Kidney (tissue), 14 donors: ENCODE measurements around the gene GMDS. TPM values are rescaled to one million over a fixed set of nuclear protein-coding genes. Genes with fewer than 3 reads are reported as not detected.
A peak's percentile ranks its signal among the peaks of the same experiment; 100 is the strongest.
"Not testable (repeated sequence)": the region's sequence is repeated elsewhere in the genome, so short reads cannot be mapped to it uniquely, and the experiment has no call there.

ENCODE experiments used
- DNase-seq, 5 donors: peaks; one replicate each; pipeline ENCODE4 v3.0.0-alpha.2; 2013 to 2020
- FAIRE-seq: peaks from 2 replicates; lab custom pipeline; 2012; peaks lifted over from hg19 to GRCh38; lab: Jason Lieb, UNC
- H3K27ac ChIP-seq, 2 donors: one replicate each; pipeline ENCODE4 v1.7.0; 2013; ENCODE audit warnings: low read depth in 2 of 2, low read length in 2 of 2, inconsistent platforms in 1 of 2
- H3K27me3 ChIP-seq: one replicate; pipeline ENCODE4 v1.7.1; 2013; ENCODE audit warnings: low read length, inconsistent platforms; ENCODE audit not compliant: control insufficient read depth, insufficient read depth
- H3K36me3 ChIP-seq, 3 donors: one replicate each; pipeline versions ENCODE4 v1.7.0 to v1.7.1; 2013; ENCODE audit warnings: low read length in 3 of 3, control low read depth in 1 of 3, inconsistent platforms in 1 of 3; ENCODE audit not compliant: insufficient read depth in 3 of 3, control insufficient read depth in 2 of 3
- H3K4me1 ChIP-seq, 3 donors: one replicate each; pipeline versions ENCODE4 v1.7.0 to v1.7.1; 2013; ENCODE audit warnings: low read length in 3 of 3, inconsistent platforms in 1 of 3, low read depth in 1 of 3; ENCODE audit not compliant: control insufficient read depth in 2 of 3, insufficient read depth in 2 of 3
- H3K4me3 ChIP-seq, 3 donors: one replicate each; pipeline versions ENCODE4 v1.7.0 to v1.8.1; 2013; ENCODE audit warnings: low read length in 3 of 3, control low read depth in 1 of 3, inconsistent platforms in 1 of 3
- H3K9ac ChIP-seq, 3 donors: one replicate each; pipeline versions ENCODE4 v1.7.0 to v1.7.1; 2013; ENCODE audit warnings: low read length in 3 of 3, control low read depth in 1 of 3, inconsistent platforms in 1 of 3
- H3K9me3 ChIP-seq, 3 donors: one replicate each; pipeline versions ENCODE4 v1.7.0 to v1.7.1; 2013; ENCODE audit warnings: low read length in 3 of 3, control low read depth in 1 of 3, inconsistent platforms in 1 of 3; ENCODE audit not compliant: control insufficient read depth in 2 of 3, insufficient read depth in 1 of 3
- CTCF ChIP-seq: IDR thresholded peaks from 3 replicates; pipeline ENCODE4 v1.5.1; 2012; ENCODE audit warnings: mild to moderate bottlenecking, moderate library complexity, borderline replicate concordance; ENCODE audit not compliant: insufficient read depth; ENCODE audit errors: extremely low read depth
- intact Hi-C: fragments of 100-400 bp; cut with DNase I; formaldehyde crosslinking; loops from one replicate; pipeline ENCODE4 v1.11.1; 2022
- polyA plus RNA-seq: library from polyadenylated mRNA; stranded (reverse); fragments of 350-450 nt; fragmentation: Illumina TruSeq; extraction: RNeasy Lipid Tissue Mini Kit (QIAGEN cat#74804); gene quantifications from one replicate; pipeline ENCODE4 v1.2.3, GENCODE V29; 2014; ENCODE audit warnings: low read depth, low replicate concordance; ENCODE audit not compliant: insufficient read depth
- total RNA-seq: library from RNA; stranded (reverse); fragmentation: NEBNext Ultra II Directional; extraction: Animal tissue kit (Norgen Biotek cat#: 25700); gene quantifications from one replicate; pipeline ENCODE4 v1.2.1, GENCODE V29; 2021
- donor health status: control.
- donor health status: control.
- donor health status: control.
- donor health status: control.
- donor health status: control.
- donor health status: DM: yes; HTN: yes; CAD: no.
- donor health status: Normal renal cell carcinoma (clear cell type).

GMDS gene
- total and polyA plus RNA-seq, 2 donors from 2014 or later = 49.6 to 63.7 TPM

- FAIRE-seq (no peak), DNase-seq (no peak)
- Histone ChIP-seq H3K4me1 (no peaks in the 10 kb centered on the region), H3K27me3 (no peaks in the 10 kb centered on the region), H3K36me3 (no peaks in the 10 kb centered on the region), H3K4me3 (no peak overlapping the region), H3K27ac (no peak overlapping the region), H3K9me3 (no peaks in the 10 kb centered on the region), H3K9ac (no peak overlapping the region)
- intact Hi-C loops = no loop called here
- TF ChIP-seq CTCF = no peak
Measured at GRCh38 chr6:1669996-1670395, 575.4 kb downstream of the GMDS start.

GRCh38 chr6:1668456-1668855, 576.9 kb downstream of the GMDS start:
- FAIRE-seq, H3K9me3 ChIP-seq, H3K9ac ChIP-seq, H3K36me3 ChIP-seq, H3K4me3 ChIP-seq, H3K27me3 ChIP-seq, DNase-seq, H3K4me1 ChIP-seq, H3K27ac ChIP-seq, intact Hi-C loops: not testable (repeated sequence)

- Histone ChIP-seq H3K4me3 (no peak overlapping the region), H3K4me1 (no peaks in the 10 kb centered on the region), H3K9me3 (no peaks in the 10 kb centered on the region), H3K27me3 (no peaks in the 10 kb centered on the region), H3K36me3 (no peaks in the 10 kb centered on the region), H3K27ac (no peak overlapping the region), H3K9ac (no peak overlapping the region)
- intact Hi-C loops = no loop called here
- no peak for TF ChIP-seq CTCF
- no peak for DNase-seq
- no peak for FAIRE-seq
Measured at GRCh38 chr6:1667805-1668175, 577.6 kb downstream of the GMDS start.

- no peak for FAIRE-seq
Measured at GRCh38 chr6:1667012-1667804, 578.2 kb downstream of the GMDS start.

More at GRCh38 chr6:1667012-1667804, 578.2 kb downstream of the GMDS start:
- no peaks in the 10 kb centered on the region for H3K4me1 ChIP-seq
- H3K4me3 ChIP-seq = no peak overlapping the region
- no peaks in the 10 kb centered on the region for H3K9me3 ChIP-seq
- H3K27ac ChIP-seq = no peak overlapping the region
- intact Hi-C loops = no loop called here
- peak in 2 of 5 donors; percentile 45 to 58 for DNase-seq
- H3K9ac ChIP-seq = no peak overlapping the region
- no peak for TF ChIP-seq CTCF
- no peaks in the 10 kb centered on the region for H3K36me3 ChIP-seq
- H3K27me3 ChIP-seq = no peaks in the 10 kb centered on the region
